A673 (cell line): ENCODE data around the gene MORN1.

Experiments used
- CTCF ChIP-seq: fragments of 300-800, 200-600 bp; sonication (generic); conservative IDR thresholded peaks from 2 replicates; pipeline ENCODE4 v1.5.1; 2017; ENCODE audit warnings: low read depth, mild to moderate bottlenecking, antibody characterized with exemption, low read length, moderate library complexity, mixed read lengths
- EZH2 ChIP-seq: fragments of 200-600 bp; sonication (generic); IDR thresholded peaks from 2 replicates; pipeline ENCODE4 v1.6.1; 2017; ENCODE audit warnings: borderline replicate concordance, low read depth, mild to moderate bottlenecking, mixed read lengths, antibody characterized with exemption, low read length; ENCODE audit not compliant: poor library complexity, severe bottlenecking

- TF ChIP-seq CTCF (no peak), EZH2 (no peak)
These were observed 68.7 kb downstream of the MORN1 start for GRCh38 chr1:2322581-2323211.
